Tibial nerve (tissue), 4 donors: Measurements from ENCODE around the gene CLSTN3.

ENCODE experiments used
- CTCF ChIP-seq, 5 experiments: fragments of 200-600 bp in 3 of 5; fragments of 450-650 bp in 2 of 5; sonication (generic) in 3 of 5; IDR thresholded peaks; one replicate each; pipeline ENCODE4 v1.5.1; 2016 to 2019; ENCODE audit warnings: antibody characterized with exemption in 5 of 5, mild to moderate bottlenecking in 3 of 5, moderate library complexity in 2 of 5
- EP300 ChIP-seq, 2 donors: sonication (generic); formaldehyde crosslinking; IDR thresholded peaks; one replicate each; pipeline ENCODE4 v1.6.1; 2017; ENCODE audit warnings: antibody characterized with exemption in 2 of 2, mild to moderate bottlenecking in 1 of 2
- POLR2A ChIP-seq, 2 donors: fragments of 450-650 bp; IDR thresholded peaks; one replicate each; pipeline ENCODE4 v1.6.1; 2017; ENCODE audit warnings: antibody characterized with exemption in 2 of 2, mild to moderate bottlenecking in 2 of 2, moderate library complexity in 2 of 2

- TF ChIP-seq CTCF (IDR thresholded peaks at IDR 0.05) (no peak), POLR2A (IDR thresholded peaks at IDR 0.05) (no peak), EP300 (IDR thresholded peaks at IDR 0.05) (no peak)
Observed at GRCh38 chr12:7101694-7102131, 28.5 kb upstream of the CLSTN3 start.
